Measurements from ENCODE around the gene NPY.

Gene NPY

GRCh38 chr7:24318326-24318725 lies 34.3 kb downstream of the NPY start:
- no peak for DNase-seq

GRCh38 chr7:24319209-24319608 lies 35.2 kb downstream of the NPY start:
- DNase-seq: no peak

- no peak for DNase-seq
These were observed 40.0 kb downstream of the NPY start for GRCh38 chr7:24323961-24324480.

DNA sequence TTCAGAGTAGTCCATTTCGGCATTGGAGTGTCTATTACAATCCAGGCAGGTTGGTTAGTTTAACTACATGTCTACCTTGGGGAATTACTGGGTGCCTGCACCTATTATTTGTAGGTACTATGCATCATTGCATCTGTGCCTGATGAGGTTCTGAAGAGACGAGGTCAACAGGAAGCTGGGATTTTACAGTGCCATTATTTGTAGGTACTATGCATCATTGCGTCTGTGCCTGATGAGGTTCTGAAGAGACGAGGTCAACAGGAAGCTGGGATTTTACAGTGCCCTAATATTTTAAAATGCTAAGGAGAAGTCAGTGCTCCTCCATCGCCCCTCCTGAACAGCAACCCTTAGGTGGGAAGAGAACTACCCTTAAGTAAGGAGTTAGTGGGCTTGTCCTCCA lies 41.7 kb downstream of the NPY start:
- DNase-seq: no peak

GRCh38 chr7:24328050-24328449 lies 44.1 kb downstream of the NPY start:
- DNase-seq: peak; percentile 26

GRCh38 chr7:24328894-24329293 lies 44.9 kb downstream of the NPY start:
- no peak for DNase-seq

GRCh38 chr7:24334012-24334411 lies 50.0 kb downstream of the NPY start:
- no peak for DNase-seq

GRCh38 chr7:24334627-24335026 lies 50.6 kb downstream of the NPY start:
- no peak for DNase-seq

DNA sequence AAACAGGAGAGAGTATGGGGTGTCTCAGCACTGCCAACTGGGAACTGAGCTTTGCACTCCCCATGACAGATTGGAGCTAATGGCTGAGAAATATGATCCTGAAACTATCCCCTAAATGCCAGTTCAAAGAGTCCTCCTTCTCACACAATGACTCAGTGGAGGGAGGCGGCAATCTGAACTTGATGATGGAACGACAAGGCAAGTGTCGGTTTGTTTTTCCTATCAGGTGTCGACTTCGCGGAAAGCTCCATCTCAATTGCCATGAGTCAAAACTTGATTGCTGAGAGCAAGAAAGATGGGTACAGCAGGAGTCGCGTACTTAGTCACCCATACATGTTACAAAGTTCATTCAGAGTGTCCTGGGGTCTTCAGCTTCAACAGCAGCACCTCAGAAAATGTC lies 52.5 kb downstream of the NPY start:
- DNase-seq: peak; percentile 36

- no peak for DNase-seq
These were observed 53.2 kb downstream of the NPY start for GRCh38 chr7:24337180-24337579.

DNA sequence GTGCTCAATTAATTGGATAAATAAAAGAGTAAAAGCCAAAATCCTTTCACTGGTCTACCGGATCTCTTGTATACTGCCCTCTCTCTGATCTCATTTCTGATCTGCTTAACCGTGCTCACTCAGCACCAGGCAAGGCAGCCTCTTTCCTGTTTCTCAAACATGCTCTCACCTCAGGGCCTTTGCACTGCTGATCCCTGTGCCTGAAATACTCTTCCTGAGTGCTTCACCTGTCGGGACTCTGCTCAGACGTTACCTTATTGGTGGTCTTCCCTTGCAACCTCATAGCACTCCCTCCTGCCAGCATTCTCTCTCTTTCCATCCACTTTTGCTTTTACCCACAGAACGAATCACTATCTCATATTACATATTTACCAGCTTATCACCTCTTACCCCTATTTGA lies 55.6 kb downstream of the NPY start:
- DNase-seq: no peak

- DNase-seq: no peak
These were observed 56.7 kb downstream of the NPY start for GRCh38 chr7:24340727-24341126.

Data from NCI-H2107 (cell line).